K562 (cell line): ENCODE results near the gene FSCN2. TPM values are rescaled to one million over a fixed set of nuclear protein-coding genes. Genes with fewer than 3 reads are reported as not detected.

Experiments
- ATAC-seq: fragments of 200-7000 bp; cut with Tn5 transposase; 3 replicates; pipeline ENCODE4 v1.9.1; 2020; ENCODE audit warnings: moderate library complexity
- BruUV-seq: library from RNA; stranded (reverse); fragments of 400-500 nt; replicated peaks from 2 replicates; lab custom pipeline; 2021; lab: Mats Ljungman, UMichigan
- CTCF ChIA-PET: fragments of 300-600 bp; formaldehyde crosslinking; extraction: SDS; loops from one replicate; lab custom pipeline; 2021; ENCODE audit warnings: low intra/inter-chr PET ratio; lab: Yijun Ruan, JAX
- POLR2A ChIA-PET: fragments of 300-600, 350-650 bp; sonication (Branson Sonifier 250); formaldehyde crosslinking; extraction: SDS; loops from one replicate; lab custom pipeline; 2021; ENCODE audit warnings: antibody characterized with exemption, inconsistent platforms; lab: Yijun Ruan, JAX
- DNase-seq, 4 experiments: peaks; one replicate each; pipeline versions ENCODE4 v3.0.0 to v3.0.0-alpha.2; 2011 to 2018; ENCODE audit warnings: low spot score in 3 of 4, mixed read lengths in 3 of 4; ENCODE audit errors: extremely low read depth in 1 of 4
- FAIRE-seq: peaks from 2 replicates; lab custom pipeline; 2011; peaks lifted over from hg19 to GRCh38; lab: Jason Lieb, UNC
- H2AFZ ChIP-seq: 2 replicates; pipeline ENCODE4 v1.6.0; 2011; ENCODE audit warnings: low read depth, low read length, control low read depth, inconsistent platforms
- H3K27ac ChIP-seq: fragments of 200-600 bp; 3 replicates; pipeline ENCODE4 v1.8.0; 2011; ENCODE audit warnings: low read depth, mild to moderate bottlenecking, control low read depth, inconsistent platforms, low read length, moderate library complexity, mixed read lengths; ENCODE audit errors: extremely low read depth
- H3K27me3 ChIP-seq, 2 experiments: fragments of 300-600 bp in 1 of 2; 2 replicates in 1 of 2; 3 replicates in 1 of 2; pipeline versions ENCODE4 v1.6.0 to v1.8.0; 2011; ENCODE audit warnings: inconsistent platforms in 2 of 2, low read length in 2 of 2, mild to moderate bottlenecking in 1 of 2, mixed read lengths in 1 of 2, moderate library complexity in 1 of 2; ENCODE audit not compliant: control insufficient read depth in 2 of 2, insufficient read depth in 2 of 2
- H3K36me3 ChIP-seq: fragments of 300-600 bp; 3 replicates; pipeline ENCODE4 v1.8.0; 2011; ENCODE audit warnings: mild to moderate bottlenecking, low read length, inconsistent platforms; ENCODE audit not compliant: control insufficient read depth, insufficient read depth
- H3K4me1 ChIP-seq, 2 experiments: fragments of 200-600 bp in 1 of 2; replicated peaks in 1 of 2; 2 replicates in 1 of 2; 3 replicates in 1 of 2; pipeline versions ENCODE4 v1.5.1 to v1.8.0; 2011; ENCODE audit warnings: inconsistent platforms in 2 of 2, low read length in 2 of 2, mild to moderate bottlenecking in 1 of 2, mixed read lengths in 1 of 2, moderate library complexity in 1 of 2; ENCODE audit not compliant: control insufficient read depth in 2 of 2, insufficient read depth in 2 of 2
- H3K4me2 ChIP-seq: 2 replicates; pipeline ENCODE4 v1.6.1; 2011; ENCODE audit warnings: low read length, control low read depth, inconsistent platforms, mixed read lengths; ENCODE audit not compliant: insufficient read depth
- H3K4me3 ChIP-seq: fragments of 200-600 bp; sonication (generic), shearing (Covaris generic); 2 replicates; pipeline ENCODE4 v1.5.1; 2016; ENCODE audit warnings: control low read depth, inconsistent platforms
- H3K79me2 ChIP-seq: fragments of 200-600 bp; 3 replicates; pipeline ENCODE4 v1.8.0; 2011; ENCODE audit warnings: low read length, inconsistent platforms; ENCODE audit not compliant: control insufficient read depth, insufficient read depth
- H3K9ac ChIP-seq, 2 experiments: 2 replicates each; pipeline versions ENCODE4 v1.6.0 to v1.6.1; 2011; ENCODE audit warnings: low read depth in 2 of 2, low read length in 2 of 2, control low read depth in 1 of 2, inconsistent platforms in 1 of 2, mild to moderate bottlenecking in 1 of 2, mixed read lengths in 1 of 2; ENCODE audit not compliant: insufficient read depth in 1 of 2
- H3K9me1 ChIP-seq: one replicate; pipeline ENCODE4 v1.6.0; 2011; ENCODE audit warnings: inconsistent platforms, mild to moderate bottlenecking, low read length, moderate library complexity; ENCODE audit not compliant: control insufficient read depth, insufficient read depth
- H3K9me3 ChIP-seq: replicated peaks from 2 replicates; pipeline ENCODE4 v1.5.1; 2011; ENCODE audit warnings: low read depth, low read length, inconsistent platforms; ENCODE audit not compliant: control insufficient read depth, insufficient read depth
- H4K20me1 ChIP-seq: replicated peaks from 2 replicates; pipeline ENCODE4 v1.6.1; 2011; ENCODE audit warnings: low read length, inconsistent platforms, mixed read lengths; ENCODE audit not compliant: control insufficient read depth, insufficient read depth
- CLOCK ChIP-seq: fragments of 250-450 bp; sonication (Bioruptor Pico); IDR thresholded peaks from 2 replicates; pipeline ENCODE4 v1.4.0; 2020; ENCODE audit warnings: mild to moderate bottlenecking, moderate library complexity, borderline replicate concordance
- FIP1L1 ChIP-seq: fragments of 200-400 bp; formaldehyde crosslinking; IDR thresholded peaks from 2 replicates; pipeline ENCODE4 v1.6.1; 2018; ENCODE audit warnings: mild to moderate bottlenecking, low read depth, low read length; ENCODE audit not compliant: poor library complexity, severe bottlenecking
- GTF2A2 ChIP-seq: IDR thresholded peaks from 2 replicates; pipeline ENCODE4 v1.6.1; 2016; ENCODE audit warnings: mild to moderate bottlenecking, missing genetic modification characterization, missing compliant biosample characterization
- HDGF ChIP-seq: fragments of 450-650 bp; IDR thresholded peaks from 2 replicates; pipeline ENCODE4 v1.6.1; 2016
- MAX ChIP-seq: sonication (generic); formaldehyde crosslinking; IDR thresholded peaks from 2 replicates; pipeline ENCODE4 v1.9.0; 2022; ENCODE audit warnings: mild to moderate bottlenecking, missing genetic modification reagents
- MYBL2 ChIP-seq, 2 experiments: fragments of 450-650 bp in 1 of 2; sonication (generic) in 1 of 2; formaldehyde crosslinking in 1 of 2; IDR thresholded peaks; 2 replicates each; pipeline versions ENCODE4 v1.6.1 to v1.8.1; 2017 to 2022; ENCODE audit warnings: borderline replicate concordance in 1 of 2, inconsistent platforms in 1 of 2, low read depth in 1 of 2, mild to moderate bottlenecking in 1 of 2, missing genetic modification reagents in 1 of 2, moderate library complexity in 1 of 2
- NCOA4 ChIP-seq: fragments of 450-650 bp; IDR thresholded peaks from 2 replicates; pipeline ENCODE4 v1.6.1; 2018; ENCODE audit warnings: mild to moderate bottlenecking; ENCODE audit not compliant: partially characterized antibody
- RBM39 ChIP-seq: fragments of 200-400 bp; formaldehyde crosslinking; optimal IDR thresholded peaks from 2 replicates; pipeline ENCODE3; 2018; ENCODE audit warnings: low read depth, low read length
- RUNX1 ChIP-seq: sonication (generic); IDR thresholded peaks from 2 replicates; pipeline ENCODE4 v1.6.1; 2016; ENCODE audit warnings: antibody characterized with exemption, low read depth
- SAFB ChIP-seq: fragments of 200-400 bp; formaldehyde crosslinking; IDR thresholded peaks from 2 replicates; pipeline ENCODE4 v1.6.1; 2017; ENCODE audit warnings: low read depth, low read length, borderline replicate concordance
- SFPQ ChIP-seq: fragments of 200-400 bp; formaldehyde crosslinking; IDR thresholded peaks from 2 replicates; pipeline ENCODE4 v1.6.1; 2017; ENCODE audit warnings: mild to moderate bottlenecking, low read depth, low read length, moderate library complexity
- SNRNP70 ChIP-seq: fragments of 200-400 bp; formaldehyde crosslinking; optimal IDR thresholded peaks from 2 replicates; pipeline ENCODE3; 2017; ENCODE audit warnings: low read depth, low read length
- ZBTB5 ChIP-seq: fragments of 450-650 bp; IDR thresholded peaks from 2 replicates; pipeline ENCODE4 v1.6.1; 2017; ENCODE audit warnings: antibody characterized with exemption
- ZNF76 ChIP-seq: fragments of 250-450 bp; sonication (Bioruptor Pico); IDR thresholded peaks from 2 replicates; pipeline ENCODE4 v1.4.0; 2020; ENCODE audit warnings: mild to moderate bottlenecking, moderate library complexity, borderline replicate concordance
- ZSCAN29 ChIP-seq: fragments of 450-650 bp; IDR thresholded peaks from 2 replicates; pipeline ENCODE4 v1.6.1; 2017
- WGBS: fragments of 100-300 bp; shearing (Covaris generic); methylation state at CpG from one replicate; pipeline ENCODE4 v1.1.6; 2016; ENCODE audit warnings: low coverage, mixed read lengths; ENCODE audit not compliant: insufficient coverage; ENCODE audit errors: missing lambda C conversion rate; 5-methylcytosine and 5-hydroxymethylcytosine counted together
- in situ Hi-C: fragments of 300-500 bp; cut with MboI; formaldehyde crosslinking; loops from 4 replicates; pipeline ENCODE4 v1.15.0; 2018; ENCODE audit warnings: inconsistent platforms, mixed read lengths
- intact Hi-C: fragments of 100-400 bp; cut with micrococcal nuclease; formaldehyde crosslinking; loops from 2 replicates; pipeline ENCODE4 v1.14.2; 2022
- polyA plus RNA-seq, 8 experiments: library from polyadenylated mRNA; depleted of rRNA in 4 of 8; stranded (reverse) in 5 of 8; unstranded in 3 of 8; fragments of >200 nt; fragmentation: Nextera tagmentation in 2 of 8; fragmentation: Illumina TruSeq in 1 of 8; extraction: Ambion mirVana in 2 of 8; extraction: Trizol in 1 of 8; gene quantifications; 2 replicates each; pipeline versions ENCODE4 v1.2.1 to v1.2.3, GENCODE V29; 2011 to 2014; ENCODE audit warnings: inconsistent platforms in 1 of 8, missing spikeins in 1 of 8
- total RNA-seq, 7 experiments: library from RNA; depleted of rRNA in 6 of 7; stranded (reverse); fragments of >200 nt in 6 of 7; fragmentation: Illumina TruSeq in 2 of 7; extraction: Trizol in 2 of 7; gene quantifications; 2 replicates each; pipeline versions ENCODE4 v1.2.1 to v1.2.3, GENCODE V29; 2011 to 2021; ENCODE audit warnings: low replicate concordance in 1 of 7

Gene FSCN2
- total and polyA plus RNA-seq, 9 of the 15 experiments (the other 6 are each of a cell fraction or from before 2014, with no cell fraction given): 0.08 TPM; not detected in 8

- 67% methylated on average over 10 of the region's 10 CpGs for WGBS
- Histone ChIP-seq H3K9ac (peak overlapping the region in 1 of 2 experiments; percentile 92; a peak in 3 of 4 replicates), H3K9me3 (no peaks in the 10 kb centered on the region), H3K4me2 (peak overlapping the region; percentile 75), H3K9me1 (no peaks in the 10 kb centered on the region), H3K36me3 (no peaks in the 10 kb centered on the region), H3K27ac (peak overlapping the region; percentile 94; the same call in 2 of the 3 replicates), H3K27me3 (no peaks in the 10 kb centered on the region; a peak in 1 of 5 replicates), H3K4me3 (peak overlapping the region; percentile 55; the same call in 1 of the 2 replicates), H2AFZ (peak overlapping the region; percentile 91), H3K4me1 (peaks cover 14 to 73% of the 10 kb centered on the region in 2 experiments), H4K20me1 (no peaks in the 10 kb centered on the region), H3K79me2 (peaks cover 11% of the 10 kb centered on the region; the same call in 2 of the 3 replicates)
- intact Hi-C loops (loop anchor here (10.0 kb wide), 1 partner anchor 192 kb away; the partner anchor contains the start of gene SLC38A10), in situ Hi-C loops (no loop called here)
- no peak for DNase-seq
- ChIA-PET POLR2A (interaction anchor here (1.0 kb wide), 1 partner anchor 22 kb away, joined by 6 read pairs; no protein-coding TSS in a partner anchor), CTCF (interaction anchor here (0.5 kb wide), 1 partner anchor 193 kb away, joined by 3 read pairs; no protein-coding TSS in a partner anchor)
- ATAC-seq: no peak
- BruUV-seq: no TSS peak
- FAIRE-seq: no peak
- no peak for TF ChIP-seq NCOA4
- no peak for TF ChIP-seq HDGF
- TF ChIP-seq RUNX1: no peak
- TF ChIP-seq ZSCAN29: no peak
- TF ChIP-seq SFPQ: no peak
- TF ChIP-seq SAFB: no peak
- TF ChIP-seq FIP1L1: no peak
- TF ChIP-seq ZBTB5: no peak
- no peak for TF ChIP-seq SNRNP70
- TF ChIP-seq GTF2A2 (tag): no peak
- no peak for TF ChIP-seq MAX (CRISPR knock-in tag)
- TF ChIP-seq MYBL2 (IDR thresholded peaks at IDR 0.05; ENCODE audit: low read depth): no peak
- no peak for TF ChIP-seq MYBL2 (CRISPR knock-in tag; IDR thresholded peaks at IDR 0.05; ENCODE audit: borderline replicate concordance)
- no peak for TF ChIP-seq CLOCK (CRISPR knock-in tag)
- no peak for TF ChIP-seq RBM39
- no peak for TF ChIP-seq ZNF76 (CRISPR knock-in tag)
These were observed 41.1 kb upstream of the FSCN2 start for GRCh38 chr17:81487089-81487486.
